CD4-positive, alpha-beta T cell (primary cell): ENCODE data around the gene TIMP4. TPM values are rescaled to one million over a fixed set of nuclear protein-coding genes. Genes with fewer than 3 reads are reported as not detected.

Experiments used
- ATAC-seq: fragments of 200-7000 bp; cut with Tn5 transposase; one replicate; pipeline ENCODE4 v1.10.0; 2022; ENCODE audit warnings: mild to moderate bottlenecking; ENCODE audit not compliant: poor library complexity
- CTCF ChIA-PET: fragments of 350-600 bp; sonication (Branson Sonifier 250); formaldehyde crosslinking; loops from one replicate; lab custom pipeline; 2021; ENCODE audit warnings: antibody characterized with exemption, inconsistent platforms; lab: Charles Lee
- POLR2A ChIA-PET: fragments of 350-600 bp; sonication (Branson Sonifier 250); formaldehyde crosslinking; loops from one replicate; lab custom pipeline; 2021; ENCODE audit warnings: antibody characterized with exemption, inconsistent platforms; lab: Charles Lee
- DNase-seq, 14 experiments: peaks; one replicate each; pipeline ENCODE4 v3.0.0-alpha.2; 2013 to 2020; ENCODE audit warnings: mixed read lengths in 2 of 14
- H3K27ac ChIP-seq, 2 donors: one replicate each; pipeline versions ENCODE4 v1.5.1 to v1.7.0; 2013; ENCODE audit warnings: low read length in 2 of 2, low read depth in 1 of 2, mild to moderate bottlenecking in 1 of 2
- H3K27me3 ChIP-seq, 2 experiments: 1 replicate in 1 of 2; 2 replicates in 1 of 2; pipeline versions ENCODE4 v1.6.1 to v1.7.0; 2013; ENCODE audit warnings: low read length in 2 of 2, control low read depth in 1 of 2, mild to moderate bottlenecking in 1 of 2, moderate library complexity in 1 of 2; ENCODE audit not compliant: insufficient read depth in 2 of 2, control insufficient read depth in 1 of 2
- H3K36me3 ChIP-seq: one replicate; pipeline ENCODE4 v1.6.1; 2013; ENCODE audit warnings: low read length, control low read depth; ENCODE audit not compliant: insufficient read depth
- H3K4me1 ChIP-seq: one replicate; pipeline ENCODE4 v1.6.1; 2013; ENCODE audit warnings: low read length, control low read depth; ENCODE audit not compliant: insufficient read depth
- H3K4me3 ChIP-seq: one replicate; pipeline ENCODE4 v1.5.1; 2013; ENCODE audit warnings: mild to moderate bottlenecking, low read length, moderate library complexity
- H3K9me3 ChIP-seq, 2 experiments: 1 replicate in 1 of 2; 2 replicates in 1 of 2; pipeline versions ENCODE4 v1.6.1 to v1.7.0; 2013; ENCODE audit warnings: low read length in 2 of 2, mild to moderate bottlenecking in 2 of 2, control low read depth in 1 of 2, moderate library complexity in 1 of 2; ENCODE audit not compliant: control insufficient read depth in 1 of 2, insufficient read depth in 1 of 2
- H3K27ac Mint-ChIP-seq: one replicate; pipeline ENCODE4 v1.8.0; 2020; ENCODE audit warnings: mixed read lengths
- H3K27me3 Mint-ChIP-seq: one replicate; pipeline ENCODE4 v1.8.0; 2021; ENCODE audit warnings: mixed read lengths
- H3K36me3 Mint-ChIP-seq: one replicate; pipeline ENCODE4 v1.8.0; 2021; ENCODE audit warnings: low read depth, mixed read lengths
- H3K4me1 Mint-ChIP-seq: one replicate; pipeline ENCODE4 v1.8.0; 2021; ENCODE audit warnings: low read depth, mixed read lengths
- H3K4me3 Mint-ChIP-seq: one replicate; pipeline ENCODE4 v1.8.0; 2020; ENCODE audit warnings: mild to moderate bottlenecking, mixed read lengths
- H3K9me3 Mint-ChIP-seq: one replicate; pipeline ENCODE4 v1.8.0; 2020; ENCODE audit warnings: mixed read lengths
- CTCF ChIP-seq: fragments of 200-600 bp; IDR thresholded peaks from one replicate; pipeline ENCODE4 v1.8.0; 2022; ENCODE audit warnings: antibody characterized with exemption, mild to moderate bottlenecking
- intact Hi-C, 2 experiments: fragments of 100-400 bp; cut with DNase I in 1 of 2; cut with micrococcal nuclease in 1 of 2; formaldehyde crosslinking; loops; one replicate each; pipeline versions ENCODE4 v1.15.1 to v1.9.0; 2023 to 2025; cut with DNase I, micrococcal nuclease
- total RNA-seq, 174 experiments: library from RNA in 2 of 174; stranded (reverse) in 2 of 174; gene quantifications; one replicate each; pipeline ENCODE4 v1.2.3 and lab custom pipeline; 2021 to 2026

Gene TIMP4
- total RNA-seq, 2 experiments from 2014 or later, result not detected

- H3K36me3 ChIP-seq, result no peaks in the 10 kb centered on the region
- H3K27me3 ChIP-seq, result no peaks in the 10 kb centered on the region
- H3K9me3 ChIP-seq, result no peaks in the 10 kb centered on the region
- H3K4me3 Mint-ChIP-seq, result no peak overlapping the region
- H3K4me1 Mint-ChIP-seq, result no peaks in the 10 kb centered on the region
- H3K9me3 Mint-ChIP-seq, result no peaks in the 10 kb centered on the region
- peaks cover 6% of the 10 kb centered on the region for H3K27me3 Mint-ChIP-seq
- no peaks in the 10 kb centered on the region for H3K4me1 ChIP-seq
- ChIA-PET CTCF (no interaction called here), POLR2A (no interaction called here)
- H3K36me3 Mint-ChIP-seq, result no peaks in the 10 kb centered on the region
- intact Hi-C loops, result no loop called here
- no peak overlapping the region for H3K27ac ChIP-seq
- no peak overlapping the region for H3K27ac Mint-ChIP-seq
- no peak for TF ChIP-seq CTCF
- DNase-seq (no peak), ATAC-seq (no peak)
- H3K4me3 ChIP-seq, result no peak overlapping the region
Observed at GRCh38 chr3:12198301-12198700, 39.6 kb upstream of the TIMP4 start.

DNA sequence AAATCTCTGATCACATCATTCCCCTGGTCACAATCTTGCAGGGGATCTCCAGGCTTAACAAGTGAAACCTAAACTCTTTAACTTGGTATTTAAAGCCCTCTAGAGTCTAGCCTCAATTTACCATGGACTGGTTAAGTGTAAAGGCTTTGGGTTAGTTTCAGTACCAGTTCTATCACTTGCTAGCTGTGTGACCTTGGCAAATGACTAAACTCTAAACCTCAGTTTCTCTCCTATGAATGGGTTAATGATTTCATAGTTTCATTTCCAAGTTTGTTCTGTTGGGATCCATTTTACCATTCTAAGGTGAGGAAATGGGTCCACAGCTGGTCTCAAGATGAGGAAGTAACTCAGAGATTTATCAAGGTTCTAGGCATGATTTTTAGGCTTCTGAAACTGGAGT lies 38.8 kb upstream of the TIMP4 start:
- DNase-seq, result no peak
- Histone ChIP-seq H3K36me3 (no peaks in the 10 kb centered on the region), H3K9me3 (no peaks in the 10 kb centered on the region), H3K4me1 (no peaks in the 10 kb centered on the region), H3K27me3 (no peaks in the 10 kb centered on the region), H3K4me3 (no peak overlapping the region), H3K27ac (no peak overlapping the region)
- ATAC-seq, result no peak
- Mint-ChIP-seq H3K36me3 (no peaks in the 10 kb centered on the region), H3K27me3 (peaks cover 6% of the 10 kb centered on the region), H3K4me3 (no peak overlapping the region), H3K4me1 (no peaks in the 10 kb centered on the region), H3K9me3 (no peaks in the 10 kb centered on the region), H3K27ac (no peak overlapping the region)
- TF ChIP-seq CTCF, result no peak
- ChIA-PET POLR2A (no interaction called here), CTCF (no interaction called here)
- intact Hi-C loops, result no loop called here

GRCh38 chr3:12196684-12197083 lies 38.0 kb upstream of the TIMP4 start:
- H3K4me1 Mint-ChIP-seq, result no peaks in the 10 kb centered on the region
- Histone ChIP-seq H3K36me3 (no peaks in the 10 kb centered on the region), H3K4me1 (no peaks in the 10 kb centered on the region), H3K27ac (no peak overlapping the region), H3K27me3 (no peaks in the 10 kb centered on the region), H3K4me3 (no peak overlapping the region), H3K9me3 (no peaks in the 10 kb centered on the region)
- POLR2A ChIA-PET, result no interaction called here
- H3K4me3 Mint-ChIP-seq, result no peak overlapping the region
- peaks cover under 1% of the 10 kb centered on the region for H3K27me3 Mint-ChIP-seq
- intact Hi-C loops, result no loop called here
- no peaks in the 10 kb centered on the region for H3K9me3 Mint-ChIP-seq
- ATAC-seq (no peak), DNase-seq (no peak)
- no peak for TF ChIP-seq CTCF
- no peak overlapping the region for H3K27ac Mint-ChIP-seq
- no peaks in the 10 kb centered on the region for H3K36me3 Mint-ChIP-seq
- CTCF ChIA-PET, result no interaction called here
